K562 (cell line): ENCODE measurements around the gene DIP2B. TPM values are rescaled to one million over a fixed set of nuclear protein-coding genes. Genes with fewer than 3 reads are reported as not detected.

ENCODE experiments used
- ATAC-seq: fragments of 200-7000 bp; cut with Tn5 transposase; 3 replicates; pipeline ENCODE4 v1.9.1; 2020; ENCODE audit warnings: moderate library complexity
- BruUV-seq: library from RNA; stranded (reverse); fragments of 400-500 nt; replicated peaks from 2 replicates; lab custom pipeline; 2021; lab: Mats Ljungman, UMichigan
- CTCF ChIA-PET: fragments of 300-600 bp; formaldehyde crosslinking; extraction: SDS; loops from one replicate; lab custom pipeline; 2021; ENCODE audit warnings: low intra/inter-chr PET ratio; lab: Yijun Ruan, JAX
- POLR2A ChIA-PET: fragments of 300-600, 350-650 bp; sonication (Branson Sonifier 250); formaldehyde crosslinking; extraction: SDS; loops from one replicate; lab custom pipeline; 2021; ENCODE audit warnings: antibody characterized with exemption, inconsistent platforms; lab: Yijun Ruan, JAX
- DNase-seq, 4 experiments: peaks; one replicate each; pipeline versions ENCODE4 v3.0.0 to v3.0.0-alpha.2; 2011 to 2018; ENCODE audit warnings: low spot score in 3 of 4, mixed read lengths in 3 of 4; ENCODE audit errors: extremely low read depth in 1 of 4
- FAIRE-seq: peaks from 2 replicates; lab custom pipeline; 2011; peaks lifted over from hg19 to GRCh38; lab: Jason Lieb, UNC
- H2AFZ ChIP-seq: 2 replicates; pipeline ENCODE4 v1.6.0; 2011; ENCODE audit warnings: low read depth, low read length, control low read depth, inconsistent platforms
- H3K27ac ChIP-seq: fragments of 200-600 bp; 3 replicates; pipeline ENCODE4 v1.8.0; 2011; ENCODE audit warnings: low read depth, mild to moderate bottlenecking, control low read depth, inconsistent platforms, low read length, moderate library complexity, mixed read lengths; ENCODE audit errors: extremely low read depth
- H3K27me3 ChIP-seq, 2 experiments: fragments of 300-600 bp in 1 of 2; 2 replicates in 1 of 2; 3 replicates in 1 of 2; pipeline versions ENCODE4 v1.6.0 to v1.8.0; 2011; ENCODE audit warnings: inconsistent platforms in 2 of 2, low read length in 2 of 2, mild to moderate bottlenecking in 1 of 2, mixed read lengths in 1 of 2, moderate library complexity in 1 of 2; ENCODE audit not compliant: control insufficient read depth in 2 of 2, insufficient read depth in 2 of 2
- H3K36me3 ChIP-seq: fragments of 300-600 bp; 3 replicates; pipeline ENCODE4 v1.8.0; 2011; ENCODE audit warnings: mild to moderate bottlenecking, low read length, inconsistent platforms; ENCODE audit not compliant: control insufficient read depth, insufficient read depth
- H3K4me1 ChIP-seq, 2 experiments: fragments of 200-600 bp in 1 of 2; replicated peaks in 1 of 2; 2 replicates in 1 of 2; 3 replicates in 1 of 2; pipeline versions ENCODE4 v1.5.1 to v1.8.0; 2011; ENCODE audit warnings: inconsistent platforms in 2 of 2, low read length in 2 of 2, mild to moderate bottlenecking in 1 of 2, mixed read lengths in 1 of 2, moderate library complexity in 1 of 2; ENCODE audit not compliant: control insufficient read depth in 2 of 2, insufficient read depth in 2 of 2
- H3K4me2 ChIP-seq: 2 replicates; pipeline ENCODE4 v1.6.1; 2011; ENCODE audit warnings: low read length, control low read depth, inconsistent platforms, mixed read lengths; ENCODE audit not compliant: insufficient read depth
- H3K4me3 ChIP-seq: fragments of 200-600 bp; sonication (generic), shearing (Covaris generic); 2 replicates; pipeline ENCODE4 v1.5.1; 2016; ENCODE audit warnings: control low read depth, inconsistent platforms
- H3K79me2 ChIP-seq: fragments of 200-600 bp; 3 replicates; pipeline ENCODE4 v1.8.0; 2011; ENCODE audit warnings: low read length, inconsistent platforms; ENCODE audit not compliant: control insufficient read depth, insufficient read depth
- H3K9ac ChIP-seq, 2 experiments: 2 replicates each; pipeline versions ENCODE4 v1.6.0 to v1.6.1; 2011; ENCODE audit warnings: low read depth in 2 of 2, low read length in 2 of 2, control low read depth in 1 of 2, inconsistent platforms in 1 of 2, mild to moderate bottlenecking in 1 of 2, mixed read lengths in 1 of 2; ENCODE audit not compliant: insufficient read depth in 1 of 2
- H3K9me1 ChIP-seq: one replicate; pipeline ENCODE4 v1.6.0; 2011; ENCODE audit warnings: inconsistent platforms, mild to moderate bottlenecking, low read length, moderate library complexity; ENCODE audit not compliant: control insufficient read depth, insufficient read depth
- H3K9me3 ChIP-seq: replicated peaks from 2 replicates; pipeline ENCODE4 v1.5.1; 2011; ENCODE audit warnings: low read depth, low read length, inconsistent platforms; ENCODE audit not compliant: control insufficient read depth, insufficient read depth
- H4K20me1 ChIP-seq: replicated peaks from 2 replicates; pipeline ENCODE4 v1.6.1; 2011; ENCODE audit warnings: low read length, inconsistent platforms, mixed read lengths; ENCODE audit not compliant: control insufficient read depth, insufficient read depth
- ADNP ChIP-seq: fragments of 200-800 bp; sonication (Bioruptor generic); IDR thresholded peaks from 2 replicates; pipeline ENCODE4 v1.6.1; 2016; ENCODE audit warnings: missing genetic modification characterization, missing compliant biosample characterization
- BRD9 ChIP-seq: fragments of 450-650 bp; IDR thresholded peaks from 2 replicates; pipeline ENCODE4 v1.6.1; 2018; ENCODE audit warnings: low read depth; ENCODE audit not compliant: partially characterized antibody
- GATAD2A ChIP-seq: fragments of 450-650 bp; IDR thresholded peaks from 2 replicates; pipeline ENCODE4 v1.6.1; 2017
- MECOM ChIP-seq: fragments of 250-450 bp; sonication (Bioruptor Pico); IDR thresholded peaks from 2 replicates; pipeline ENCODE4 v1.8.0; 2022; ENCODE audit warnings: inconsistent platforms
- NR2C1 ChIP-seq, 2 experiments: fragments of 450-650 bp; IDR thresholded peaks; 2 replicates each; pipeline ENCODE4 v1.6.1; 2017; ENCODE audit warnings: mild to moderate bottlenecking in 2 of 2, antibody characterized with exemption in 1 of 2, inconsistent platforms in 1 of 2, missing compliant biosample characterization in 1 of 2, missing genetic modification characterization in 1 of 2
- PKNOX1 ChIP-seq: fragments of 450-650 bp; IDR thresholded peaks from 2 replicates; pipeline ENCODE4 v1.6.1; 2016
- RCOR1 ChIP-seq, 2 experiments: IDR thresholded peaks; 2 replicates each; pipeline ENCODE4 v1.6.1; 2012; ENCODE audit warnings: low read depth in 2 of 2, low read length in 2 of 2, borderline replicate concordance in 1 of 2, improper control_type of control experiment in 1 of 2
- SMARCE1 ChIP-seq: fragments of 450-650 bp; IDR thresholded peaks from 2 replicates; pipeline ENCODE4 v1.7.1; 2016; ENCODE audit warnings: mild to moderate bottlenecking
- ZNF384 ChIP-seq: IDR thresholded peaks from 2 replicates; pipeline ENCODE4 v1.6.1; 2012; ENCODE audit warnings: low read depth, low read length, improper control_type of control experiment
- WGBS: fragments of 100-300 bp; shearing (Covaris generic); methylation state at CpG from one replicate; pipeline ENCODE4 v1.1.6; 2016; ENCODE audit warnings: low coverage, mixed read lengths; ENCODE audit not compliant: insufficient coverage; ENCODE audit errors: missing lambda C conversion rate; 5-methylcytosine and 5-hydroxymethylcytosine counted together
- in situ Hi-C: fragments of 300-500 bp; cut with MboI; formaldehyde crosslinking; loops from 4 replicates; pipeline ENCODE4 v1.15.0; 2018; ENCODE audit warnings: inconsistent platforms, mixed read lengths
- intact Hi-C: fragments of 100-400 bp; cut with micrococcal nuclease; formaldehyde crosslinking; loops from 2 replicates; pipeline ENCODE4 v1.14.2; 2022
- polyA plus RNA-seq, 8 experiments: library from polyadenylated mRNA; depleted of rRNA in 4 of 8; stranded (reverse) in 5 of 8; unstranded in 3 of 8; fragments of >200 nt; fragmentation: Nextera tagmentation in 2 of 8; fragmentation: Illumina TruSeq in 1 of 8; extraction: Ambion mirVana in 2 of 8; extraction: Trizol in 1 of 8; gene quantifications; 2 replicates each; pipeline versions ENCODE4 v1.2.1 to v1.2.3, GENCODE V29; 2011 to 2014; ENCODE audit warnings: inconsistent platforms in 1 of 8, missing spikeins in 1 of 8
- total RNA-seq, 7 experiments: library from RNA; depleted of rRNA in 6 of 7; stranded (reverse); fragments of >200 nt in 6 of 7; fragmentation: Illumina TruSeq in 2 of 7; extraction: Trizol in 2 of 7; gene quantifications; 2 replicates each; pipeline versions ENCODE4 v1.2.1 to v1.2.3, GENCODE V29; 2011 to 2021; ENCODE audit warnings: low replicate concordance in 1 of 7
- TF ChIP-seq, protein P1 (sequence below): fragments of 450-650 bp; formaldehyde crosslinking; IDR thresholded peaks from 2 replicates; pipeline ENCODE4 v1.4.0; 2020; ENCODE audit warnings: mild to moderate bottlenecking
- TF ChIP-seq, protein P2 (sequence below): conservative IDR thresholded peaks from 2 replicates; pipeline ENCODE4 v1.6.1; 2011; ENCODE audit warnings: low read depth, mild to moderate bottlenecking, low read length; ENCODE audit not compliant: control insufficient read depth

Gene DIP2B
- total and polyA plus RNA-seq, 9 of the 15 experiments (the other 6 are each of a cell fraction or from before 2014, with no cell fraction given), result 4.6 to 26.1 (median 18.8) TPM

DNA sequence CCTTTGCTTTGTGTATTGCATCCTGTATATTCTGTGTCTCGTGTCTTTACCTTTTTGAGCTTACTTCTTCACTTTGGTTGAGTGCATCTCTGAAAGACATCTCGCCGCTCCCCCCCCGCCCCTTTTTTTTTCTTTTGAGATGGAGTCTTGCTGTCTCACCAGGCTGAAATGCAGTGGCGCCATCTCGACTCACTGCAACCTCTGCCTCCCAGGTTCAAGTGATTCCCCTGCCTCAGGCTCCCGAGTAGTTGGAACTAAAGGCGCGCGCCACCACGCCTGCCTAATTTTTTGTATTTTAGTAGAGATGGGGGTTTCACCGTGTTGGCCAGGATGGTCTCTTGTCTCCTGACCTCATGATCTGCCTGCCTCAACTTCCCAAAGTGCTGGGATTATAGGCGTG is 49.9 kb downstream of the DIP2B start:
- ATAC-seq (no peak), FAIRE-seq (no peak), DNase-seq (no peak)
- intact Hi-C loops (loop anchor here (5.0 kb wide), 1 partner anchor 43 kb away; no protein-coding TSS in a partner anchor), in situ Hi-C loops (no loop called here)
- Histone ChIP-seq H3K79me2 (peaks cover 68% of the 10 kb centered on the region), H3K36me3 (peaks cover 19% of the 10 kb centered on the region; the same call in 2 of the 3 replicates), H3K4me2 (no peak overlapping the region), H4K20me1 (no peaks in the 10 kb centered on the region), H3K4me3 (no peak overlapping the region), H3K27ac (no peak overlapping the region), H2AFZ (no peak overlapping the region), H3K27me3 (no peaks in the 10 kb centered on the region), H3K4me1 (peaks cover 35 to 37% of the 10 kb centered on the region in 2 experiments), H3K9me3 (no peaks in the 10 kb centered on the region), H3K9me1 (no peaks in the 10 kb centered on the region), H3K9ac (no peak overlapping the region)
- ChIA-PET CTCF (no interaction called here), POLR2A (interaction anchor here (1.5 kb wide), 1 partner anchor 8 kb away, joined by 4 read pairs; no protein-coding TSS in a partner anchor)
- WGBS, result 72% methylated on average over 11 of the region's 13 CpGs
- TF ChIP-seq, protein P1, sequence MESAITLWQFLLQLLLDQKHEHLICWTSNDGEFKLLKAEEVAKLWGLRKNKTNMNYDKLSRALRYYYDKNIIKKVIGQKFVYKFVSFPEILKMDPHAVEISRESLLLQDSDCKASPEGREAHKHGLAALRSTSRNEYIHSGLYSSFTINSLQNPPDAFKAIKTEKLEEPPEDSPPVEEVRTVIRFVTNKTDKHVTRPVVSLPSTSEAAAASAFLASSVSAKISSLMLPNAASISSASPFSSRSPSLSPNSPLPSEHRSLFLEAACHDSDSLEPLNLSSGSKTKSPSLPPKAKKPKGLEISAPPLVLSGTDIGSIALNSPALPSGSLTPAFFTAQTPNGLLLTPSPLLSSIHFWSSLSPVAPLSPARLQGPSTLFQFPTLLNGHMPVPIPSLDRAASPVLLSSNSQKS (CRISPR knock-in tag), result no peak
- TF ChIP-seq ZNF384, result peak; percentile 35; the same call in 1 of the 2 replicates
- no TSS peak for BruUV-seq

GRCh38 chr12:50555471-50555885 is 50.7 kb downstream of the DIP2B start:
- ATAC-seq, result peak; percentile 47
- Histone ChIP-seq H3K27ac (peak overlapping the region; percentile 59; the same call in 1 of the 3 replicates), H2AFZ (peak overlapping the region; percentile 19; the same call in 1 of the 2 replicates), H3K4me3 (no peak overlapping the region), H4K20me1 (no peaks in the 10 kb centered on the region), H3K9me3 (no peaks in the 10 kb centered on the region), H3K4me1 (peaks cover 31 to 35% of the 10 kb centered on the region in 2 experiments), H3K4me2 (peak overlapping the region; percentile 51; the same call in 1 of the 2 replicates), H3K27me3 (no peaks in the 10 kb centered on the region), H3K9me1 (no peaks in the 10 kb centered on the region), H3K36me3 (peaks cover 19% of the 10 kb centered on the region; the same call in 2 of the 3 replicates), H3K79me2 (peaks cover 65% of the 10 kb centered on the region), H3K9ac (peak overlapping the region; percentile 17 to 48; a peak in 2 of 4 replicates)
- peak in 1 of 4 experiments; percentile 34 for DNase-seq
- ChIA-PET POLR2A (interaction anchor here (0.8 to 0.9 kb wide), 2 partner anchors 10 to 13 kb away, joined by 3 to 4 read pairs; no protein-coding TSS in a partner anchor), CTCF (no interaction called here)
- in situ Hi-C loops, result no loop called here
- BruUV-seq, result no TSS peak
- WGBS, result 6% methylated on average over 4 of the region's 4 CpGs
- intact Hi-C loops, result no loop called here
- peak; percentile 56 for FAIRE-seq
- TF ChIP-seq RCOR1 (IDR thresholded peaks at IDR 0.05; ENCODE audit: borderline replicate concordance in 1 of 2, low read depth in 2 of 2, low read length in 2 of 2) (peak in 1 of 2 experiments; percentile 22; a peak in 1 of 4 replicates), MECOM (CRISPR knock-in tag) (peak; percentile 44; the same call in 1 of the 2 replicates), PKNOX1 (no peak), BRD9 (peak; percentile 61), SMARCE1 (peak; percentile 72; the same call in 1 of the 2 replicates), ADNP (tag) (0 out of 2 replicates have a peak, but pooled peaks have one; percentile 37), GATAD2A (peak; percentile 54; the same call in 1 of the 2 replicates), NR2C1 (IDR thresholded peaks at IDR 0.05) (peak; percentile 61; the same call in 1 of the 2 replicates), NR2C1 (tag; IDR thresholded peaks at IDR 0.05) (peak; percentile 80)
- TF ChIP-seq, protein P2, sequence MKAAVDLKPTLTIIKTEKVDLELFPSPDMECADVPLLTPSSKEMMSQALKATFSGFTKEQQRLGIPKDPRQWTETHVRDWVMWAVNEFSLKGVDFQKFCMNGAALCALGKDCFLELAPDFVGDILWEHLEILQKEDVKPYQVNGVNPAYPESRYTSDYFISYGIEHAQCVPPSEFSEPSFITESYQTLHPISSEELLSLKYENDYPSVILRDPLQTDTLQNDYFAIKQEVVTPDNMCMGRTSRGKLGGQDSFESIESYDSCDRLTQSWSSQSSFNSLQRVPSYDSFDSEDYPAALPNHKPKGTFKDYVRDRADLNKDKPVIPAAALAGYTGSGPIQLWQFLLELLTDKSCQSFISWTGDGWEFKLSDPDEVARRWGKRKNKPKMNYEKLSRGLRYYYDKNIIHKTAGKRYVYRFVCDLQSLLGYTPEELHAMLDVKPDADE, result no peak
